ENCODE results near the gene WWOX. TPM values are rescaled to one million over a fixed set of nuclear protein-coding genes. Genes with fewer than 3 reads are reported as not detected.

The WWOX gene
- total RNA-seq, 1 experiment from 2014 or later, result 15.6 TPM

- no peaks in the 10 kb centered on the region for H3K4me1 ChIP-seq (ENCODE audit: insufficient read depth, low read length)
- H3K4me2 ChIP-seq (ENCODE audit: insufficient read depth, insufficient read length, low read length), result no peak overlapping the region
- H4K20me1 ChIP-seq (ENCODE audit: control insufficient read depth, insufficient read depth, insufficient read length), result no peaks in the 10 kb centered on the region
- WGBS (ENCODE audit: extremely low coverage, insufficient read length, low lambda C conversion rate), result no CpG with 5 or more reads among the region's 4 CpGs
- H3K4me3 Mint-ChIP-seq, result no peak overlapping the region
- no peak for TF ChIP-seq CTCF (conservative IDR thresholded peaks at IDR 0.05)
- no peak overlapping the region for H2AK5ac ChIP-seq (ENCODE audit: insufficient read length, low read length)
- H4K8ac ChIP-seq (replicated peaks; ENCODE audit: insufficient read length, low read depth, low read length), result no peak overlapping the region
- no peak overlapping the region for H3K23ac ChIP-seq (ENCODE audit: insufficient read length, low read depth, low read length)
- no peaks in the 10 kb centered on the region for H3K4me1 Mint-ChIP-seq
- no peak overlapping the region for H3T11ph ChIP-seq (ENCODE audit: low read length)
- no peaks in the 10 kb centered on the region for H3K9me3 ChIP-seq (ENCODE audit: control insufficient read depth, low read depth, low read length)
- H3K36me3 Mint-ChIP-seq (ENCODE audit: insufficient read depth in 1 of 3, low read depth in 3 of 3), result peaks cover 0 to 3% (median 0%) of the 10 kb centered on the region in 3 experiments; a peak in 2 of 7 replicates
- H3K23me2 ChIP-seq (ENCODE audit: insufficient read length, low read depth, low read length, poor library complexity, severe bottlenecking), result no peaks in the 10 kb centered on the region
- H3K27ac ChIP-seq (ENCODE audit: insufficient read length, low read depth, low read length), result no peak overlapping the region
- H3K9ac ChIP-seq (ENCODE audit: extremely low read depth, insufficient read length, low read length), result no peak overlapping the region
- H3K27ac Mint-ChIP-seq, result no peak overlapping the region
- no peak for DNase-seq
- no peaks in the 10 kb centered on the region for H3K79me1 ChIP-seq (ENCODE audit: insufficient read depth, low read depth, low read length, poor library complexity, severe bottlenecking)
- no peak overlapping the region for H3K4ac ChIP-seq (ENCODE audit: low read depth, low read length)
- H2BK12ac ChIP-seq (ENCODE audit: insufficient read length, low read depth, low read length), result no peak overlapping the region
- no peak overlapping the region for H2AFZ ChIP-seq (ENCODE audit: low read length)
- H4K91ac ChIP-seq (ENCODE audit: insufficient read length, low read depth, low read length), result no peak overlapping the region
- no peaks in the 10 kb centered on the region for H3K27me3 ChIP-seq (ENCODE audit: insufficient read depth, low read length)
- no peak overlapping the region for H4K5ac ChIP-seq (ENCODE audit: insufficient read length, low read depth, low read length)
- no peak overlapping the region for H3K14ac ChIP-seq (ENCODE audit: insufficient read depth, low read length)
- H2BK5ac ChIP-seq (ENCODE audit: insufficient read length, low read length), result no peak overlapping the region
- H3K18ac ChIP-seq (ENCODE audit: insufficient read length, low read depth, low read length), result no peak overlapping the region
- no peak overlapping the region for H2BK20ac ChIP-seq (ENCODE audit: low read depth, low read length, poor library complexity, severe bottlenecking)
- H3K79me2 ChIP-seq (ENCODE audit: insufficient read depth, low read length), result no peaks in the 10 kb centered on the region
- no peak overlapping the region for H2BK120ac ChIP-seq (ENCODE audit: low read depth, low read length, poor library complexity, severe bottlenecking)
- no peak overlapping the region for H2BK15ac ChIP-seq (ENCODE audit: low read depth, low read length)
- H3K27me3 Mint-ChIP-seq (ENCODE audit: low read depth), result no peaks in the 10 kb centered on the region
- H3K9me3 Mint-ChIP-seq, result no peaks in the 10 kb centered on the region; a peak in 1 of 5 replicates
- H3K56ac ChIP-seq (ENCODE audit: insufficient read length, low read depth, low read length), result no peak overlapping the region
Observed at GRCh38 chr16:78485917-78486257, 386.4 kb downstream of the WWOX start.
